T47D (cell line): Measurements from ENCODE around the gene HNRNPM.

Experiments
- DNase-seq, 2 experiments: peaks; one replicate each; pipeline versions ENCODE4 v3.0.0 to v3.0.0-alpha.2; 2011 to 2012; ENCODE audit warnings: low read depth in 1 of 2, low spot score in 1 of 2
- JUND ChIP-seq: IDR thresholded peaks from 2 replicates; pipeline ENCODE4 v1.6.1; 2012; ENCODE audit warnings: low read depth
- in situ Hi-C: cut with HindIII; loops from 2 replicates; pipeline ENCODE4 v1.10.0; 2016; ENCODE audit warnings: low sequenced_read_pairs, low pct_unique_long_range_greater_than_20kb

Gene HNRNPM

GRCh38 chr19:8469613-8470368, 25.0 kb downstream of the HNRNPM start:
- no peak for TF ChIP-seq JUND
- peak; percentile 51 to 58 for DNase-seq
- in situ Hi-C loops = no loop called here

GRCh38 chr19:8473648-8474476, 29.1 kb downstream of the HNRNPM start:
- no peak for DNase-seq
- TF ChIP-seq JUND = no peak
- in situ Hi-C loops = no loop called here

- in situ Hi-C loops = no loop called here
- no peak for TF ChIP-seq JUND
- no peak for DNase-seq
Measured at GRCh38 chr19:8475005-8475404, 30.2 kb downstream of the HNRNPM start.

GRCh38 chr19:8476524-8476923, 31.7 kb downstream of the HNRNPM start:
- DNase-seq = no peak
- no peak for TF ChIP-seq JUND
- in situ Hi-C loops = no loop called here

- in situ Hi-C loops = no loop called here
- TF ChIP-seq JUND = no peak
- no peak for DNase-seq
Measured at GRCh38 chr19:8477889-8478288, 33.1 kb downstream of the HNRNPM start.

GRCh38 chr19:8478598-8478997, 33.8 kb downstream of the HNRNPM start:
- TF ChIP-seq JUND = no peak
- in situ Hi-C loops = no loop called here
- DNase-seq = no peak

GRCh38 chr19:8481201-8481600, 36.4 kb downstream of the HNRNPM start:
- DNase-seq = no peak
- in situ Hi-C loops = no loop called here
- no peak for TF ChIP-seq JUND

- in situ Hi-C loops = no loop called here
- no peak for TF ChIP-seq JUND
- no peak for DNase-seq
Measured at GRCh38 chr19:8481616-8482015, 36.8 kb downstream of the HNRNPM start.

GRCh38 chr19:8482696-8483095, 37.9 kb downstream of the HNRNPM start:
- in situ Hi-C loops = no loop called here
- DNase-seq = no peak
- TF ChIP-seq JUND = no peak

GRCh38 chr19:8483165-8483564, 38.4 kb downstream of the HNRNPM start:
- no peak for TF ChIP-seq JUND
- in situ Hi-C loops = no loop called here
- DNase-seq = no peak

- in situ Hi-C loops = no loop called here
- no peak for DNase-seq
Measured at GRCh38 chr19:8484331-8484894, 39.6 kb downstream of the HNRNPM start.

GRCh38 chr19:8485561-8486371, 41.0 kb downstream of the HNRNPM start:
- in situ Hi-C loops = no loop called here
- DNase-seq = no peak
- no peak for TF ChIP-seq JUND

More at GRCh38 chr19:8484331-8484894, 39.6 kb downstream of the HNRNPM start:
- TF ChIP-seq JUND = no peak
